NCI-H187 (cell line): ENCODE data around the gene MCM6.

Experiments used
- DNase-seq, 2 experiments: peaks; one replicate each; lab custom pipeline; 2025; lab: John Stamatoyannopoulos, UW

The MCM6 gene

DNA sequence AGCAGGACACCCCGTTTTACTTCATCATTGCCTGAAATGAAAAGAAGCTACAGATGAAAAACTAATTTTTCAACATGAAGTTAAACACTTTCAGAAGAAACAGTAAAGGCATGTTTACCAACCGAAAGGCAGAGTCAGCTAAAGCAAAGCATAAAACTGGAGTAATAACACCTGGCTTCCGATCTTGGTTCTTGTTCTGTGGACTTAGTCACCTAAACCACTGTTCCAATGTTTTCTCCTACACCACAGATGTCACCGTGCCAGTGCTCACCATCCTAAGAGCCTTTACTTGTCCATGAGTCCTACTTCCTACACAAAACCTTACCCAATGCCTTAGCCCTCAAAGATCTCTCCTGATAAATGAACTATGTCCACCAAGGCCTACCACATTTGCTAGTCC, 13.5 kb downstream of the MCM6 start:
- DNase-seq = no peak

- DNase-seq = no peak
Measured at GRCh38 chr2:135853401-135853800, 22.8 kb downstream of the MCM6 start.

- DNase-seq = no peak
Measured at GRCh38 chr2:135851858-135852257, 24.4 kb downstream of the MCM6 start.

DNA sequence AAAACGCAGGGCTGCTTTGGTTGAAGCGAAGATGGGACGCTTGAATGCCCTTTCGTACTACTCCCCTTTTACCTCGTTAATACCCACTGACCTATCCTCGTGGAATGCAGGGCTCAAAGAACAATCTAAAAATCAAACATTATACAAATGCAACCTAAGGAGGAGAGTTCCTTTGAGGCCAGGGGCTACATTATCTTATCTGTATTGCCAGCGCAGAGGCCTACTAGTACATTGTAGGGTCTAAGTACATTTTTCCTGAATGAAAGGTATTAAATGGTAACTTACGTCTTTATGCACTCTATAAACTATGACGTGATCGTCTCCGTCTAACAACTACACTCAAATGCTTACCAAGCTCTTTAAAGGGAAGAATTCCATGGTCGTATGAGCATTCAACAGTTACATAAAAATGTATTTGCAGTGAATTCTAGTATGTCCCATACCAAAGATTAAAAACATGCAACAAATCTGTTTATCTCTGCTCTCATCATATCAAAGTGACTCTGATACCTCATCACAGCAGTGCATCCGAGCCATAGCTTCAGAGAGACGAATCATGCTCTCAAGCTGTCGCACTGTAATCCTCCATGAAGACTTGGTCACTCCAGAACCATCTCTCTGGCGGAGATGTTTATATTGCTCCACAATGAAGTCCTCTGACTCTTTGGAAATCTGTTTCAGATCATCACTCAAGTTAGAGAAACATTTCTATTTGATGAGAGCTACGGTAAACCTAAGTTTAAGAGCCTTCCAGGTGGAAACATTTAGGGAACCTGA, 25.2 kb downstream of the MCM6 start:
- no peak for DNase-seq

DNA sequence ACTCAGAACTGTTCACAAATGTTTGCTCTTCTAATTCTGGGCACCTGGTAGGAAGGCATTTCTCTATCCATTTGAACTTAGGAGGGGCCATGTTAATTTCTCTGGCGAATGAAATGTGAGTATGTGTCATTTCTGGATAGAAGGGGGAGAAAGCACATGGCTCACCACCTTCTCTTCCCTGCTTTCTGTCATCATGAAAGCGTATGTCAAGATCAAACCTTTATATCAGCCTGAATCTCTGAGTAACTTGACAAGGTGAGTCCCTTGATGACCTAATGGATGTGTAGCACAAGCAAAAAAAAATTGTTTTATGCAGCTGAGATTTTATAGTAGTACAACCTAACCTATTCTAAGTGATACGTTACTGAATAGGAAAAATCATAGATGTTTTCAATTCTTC, 27.2 kb downstream of the MCM6 start:
- DNase-seq = no peak

GRCh38 chr2:135845997-135846396, 30.2 kb downstream of the MCM6 start:
- no peak for DNase-seq

DNA sequence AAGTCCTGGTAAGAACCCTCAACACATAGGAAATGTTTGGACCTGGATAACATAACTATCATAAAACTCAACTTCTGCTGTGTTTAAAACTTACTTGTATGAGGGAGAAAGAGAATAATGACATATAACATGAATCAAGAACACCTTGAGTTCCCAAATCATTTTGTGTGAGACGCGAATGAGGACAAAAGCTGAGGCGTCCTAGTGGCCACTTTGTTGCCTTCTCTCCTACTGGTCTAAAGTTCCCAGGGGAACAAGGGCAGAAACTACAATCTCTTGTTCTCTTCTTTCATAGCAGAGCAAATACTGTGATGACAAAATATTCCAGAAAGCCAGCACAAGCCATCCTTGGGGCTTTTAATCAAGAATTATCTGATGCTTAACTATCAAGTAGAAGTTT, 31.0 kb downstream of the MCM6 start:
- DNase-seq = no peak

DNA sequence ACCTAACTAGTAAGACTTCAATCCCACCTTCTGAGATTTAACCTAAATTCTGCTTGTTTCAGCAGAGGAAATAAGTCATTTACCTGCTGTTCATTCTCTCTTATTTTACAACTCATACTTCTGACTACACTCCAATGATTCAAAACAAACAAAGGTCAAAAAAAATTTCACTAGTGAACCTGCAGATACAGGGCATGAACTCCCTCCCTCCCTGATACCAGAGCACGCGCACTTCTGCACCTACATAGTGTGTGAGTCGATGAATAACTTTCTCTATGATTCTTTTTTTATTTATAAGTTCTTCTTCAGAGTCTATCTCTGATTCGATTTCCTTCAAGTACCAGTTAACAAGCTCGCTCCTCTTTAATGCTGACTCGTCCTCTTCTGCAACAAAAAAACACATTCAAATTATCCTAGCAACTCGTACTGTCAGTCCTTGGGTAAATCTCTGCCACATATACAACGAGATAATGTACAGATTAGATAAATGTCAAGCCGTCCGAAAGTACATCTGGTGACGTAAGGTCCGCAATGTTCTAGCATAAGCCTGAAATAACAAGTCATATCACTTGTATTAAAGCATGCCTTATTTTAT, 31.8 kb downstream of the MCM6 start:
- no peak for DNase-seq

DNA sequence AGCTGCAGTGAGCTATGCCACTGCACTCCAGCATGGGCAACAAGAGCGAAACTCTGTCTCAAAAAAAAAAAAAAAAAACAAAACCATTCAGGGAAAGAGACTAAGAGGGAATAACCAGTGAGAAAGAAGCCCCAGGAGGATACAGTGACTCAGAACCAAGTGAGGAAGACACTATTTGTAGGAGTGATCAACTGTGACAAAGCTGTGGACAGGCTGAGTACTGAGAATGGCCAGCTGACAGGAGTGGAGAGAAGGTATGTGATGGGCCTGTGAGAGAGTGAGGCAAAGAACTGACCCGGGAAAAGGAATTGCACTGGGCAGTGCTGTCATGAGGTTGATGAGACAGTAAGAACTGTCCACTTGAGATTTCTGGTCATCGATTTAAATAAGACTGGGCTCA, 32.6 kb downstream of the MCM6 start:
- no peak for DNase-seq

DNA sequence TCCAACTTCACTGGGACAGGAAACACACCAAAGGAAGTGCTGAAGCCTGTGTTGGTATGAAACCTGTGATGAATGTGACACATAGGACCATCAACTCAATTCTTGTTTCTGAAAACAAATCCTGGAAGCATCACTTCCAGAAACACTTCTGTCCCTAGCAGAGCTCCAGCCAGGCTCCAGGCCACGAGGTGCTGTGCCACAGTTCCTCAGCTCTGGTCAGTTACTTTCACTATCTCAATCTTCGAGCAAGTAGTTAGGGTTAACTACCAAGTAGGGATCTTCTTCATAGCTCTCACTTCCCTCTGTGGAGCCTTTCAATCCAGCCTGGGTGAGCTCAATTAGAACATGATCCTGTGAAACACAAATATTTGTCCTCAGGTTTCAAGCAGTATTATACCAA, 35.6 kb downstream of the MCM6 start:
- no peak for DNase-seq

DNA sequence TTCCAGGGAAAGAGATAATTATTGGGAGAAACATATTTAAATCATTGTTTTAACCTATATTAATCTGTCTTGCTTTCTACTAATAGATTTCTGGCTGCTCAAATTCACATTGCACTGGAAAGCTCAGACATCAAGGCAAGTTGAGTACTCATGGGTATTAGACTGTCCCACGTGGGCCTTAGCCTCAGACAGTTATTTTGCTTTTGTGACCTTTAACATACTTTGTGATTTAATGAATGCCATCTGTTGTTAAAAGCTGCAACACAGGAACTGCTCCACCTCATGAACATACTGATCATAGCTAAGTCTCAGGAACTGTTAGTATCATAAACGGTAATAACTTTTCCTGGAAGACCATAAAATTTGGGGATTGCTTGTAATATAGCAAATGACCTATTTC, 36.5 kb downstream of the MCM6 start:
- no peak for DNase-seq

DNA sequence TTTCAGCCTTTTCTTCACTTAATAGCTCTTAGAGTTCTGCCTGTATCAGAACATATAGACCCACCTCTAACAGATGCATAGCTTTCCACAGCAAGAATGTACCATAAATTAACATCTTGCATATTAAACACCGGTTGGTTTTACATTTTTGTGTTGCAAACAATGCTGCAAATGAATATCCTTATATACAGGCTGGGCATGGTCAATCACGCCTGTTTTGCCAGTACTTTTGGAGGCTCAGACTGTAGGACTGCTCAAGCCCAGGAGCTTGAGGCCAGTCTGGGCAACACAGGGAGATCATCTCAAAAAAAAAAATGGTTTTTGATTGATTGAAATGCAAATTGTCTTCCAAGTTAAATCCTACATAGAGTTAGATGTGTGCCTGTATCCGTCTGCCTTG, 37.7 kb downstream of the MCM6 start:
- DNase-seq = no peak

- no peak for DNase-seq
Measured at GRCh38 chr2:135836596-135837270, 39.5 kb downstream of the MCM6 start, which contains the start of gene LCT. TSS of gene LCT (minus strand) at chr2:135837184. CDS start at chr2:135837169, 15 bp downstream.

GRCh38 chr2:135832891-135833290, 43.4 kb downstream of the MCM6 start:
- DNase-seq = no peak

GRCh38 chr2:135831180-135831812, 44.9 kb downstream of the MCM6 start:
- no peak for DNase-seq

DNA sequence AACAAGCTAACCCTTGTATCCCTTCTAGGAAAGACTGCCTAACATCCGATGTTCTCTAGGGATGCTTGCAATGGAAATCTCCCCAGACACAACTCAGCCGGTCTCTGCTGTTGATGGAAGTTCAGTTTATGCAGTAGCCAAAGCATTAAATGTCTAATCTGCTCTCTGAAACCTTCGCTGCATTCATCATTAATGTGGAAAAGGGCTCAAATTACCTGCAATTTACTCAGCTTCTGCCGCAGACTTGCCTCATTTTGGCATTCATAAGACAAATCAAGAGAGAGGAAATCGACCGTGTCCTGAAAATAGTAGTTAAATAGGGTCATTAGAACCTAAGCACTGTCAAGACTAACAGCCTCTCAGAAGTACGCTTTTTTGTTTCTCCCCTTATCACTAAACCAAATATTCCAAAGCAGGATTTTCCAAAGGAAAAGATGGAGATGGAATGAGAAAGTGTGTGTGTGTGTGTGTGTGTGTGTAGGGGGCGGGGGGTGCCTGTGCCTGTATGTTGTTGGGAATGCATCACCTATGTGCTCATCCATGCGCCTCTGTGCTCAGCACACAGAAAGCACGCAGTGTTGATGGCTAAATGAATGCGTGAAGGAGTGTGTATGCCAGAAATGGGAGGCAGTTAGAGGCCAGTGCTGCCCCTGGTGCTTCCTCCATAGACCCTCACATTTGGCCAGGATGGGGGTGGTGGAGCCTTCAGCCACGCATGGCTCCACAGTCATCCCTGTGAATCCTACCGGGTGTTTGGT, 46.7 kb downstream of the MCM6 start:
- DNase-seq = peak; percentile 22 to 37

DNA sequence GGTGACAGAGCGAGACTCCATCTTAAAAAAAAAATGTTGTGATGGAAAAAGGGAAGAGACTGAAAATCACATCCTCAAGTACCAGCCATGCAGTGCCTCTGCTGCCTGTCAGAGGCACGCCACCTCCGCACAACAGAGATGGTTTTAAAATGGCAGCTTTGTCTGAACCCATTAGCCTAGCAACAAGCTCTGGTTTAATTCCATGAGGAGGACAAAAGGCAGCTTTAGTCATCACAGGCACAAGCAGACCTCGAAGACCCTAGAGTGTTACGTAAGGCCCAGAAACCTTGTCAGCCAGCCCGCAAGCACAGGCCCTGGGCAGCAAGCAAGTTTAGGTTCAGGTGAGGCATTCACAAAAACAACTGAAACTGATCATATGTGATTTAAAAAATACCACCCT, 49.7 kb downstream of the MCM6 start:
- no peak for DNase-seq

DNA sequence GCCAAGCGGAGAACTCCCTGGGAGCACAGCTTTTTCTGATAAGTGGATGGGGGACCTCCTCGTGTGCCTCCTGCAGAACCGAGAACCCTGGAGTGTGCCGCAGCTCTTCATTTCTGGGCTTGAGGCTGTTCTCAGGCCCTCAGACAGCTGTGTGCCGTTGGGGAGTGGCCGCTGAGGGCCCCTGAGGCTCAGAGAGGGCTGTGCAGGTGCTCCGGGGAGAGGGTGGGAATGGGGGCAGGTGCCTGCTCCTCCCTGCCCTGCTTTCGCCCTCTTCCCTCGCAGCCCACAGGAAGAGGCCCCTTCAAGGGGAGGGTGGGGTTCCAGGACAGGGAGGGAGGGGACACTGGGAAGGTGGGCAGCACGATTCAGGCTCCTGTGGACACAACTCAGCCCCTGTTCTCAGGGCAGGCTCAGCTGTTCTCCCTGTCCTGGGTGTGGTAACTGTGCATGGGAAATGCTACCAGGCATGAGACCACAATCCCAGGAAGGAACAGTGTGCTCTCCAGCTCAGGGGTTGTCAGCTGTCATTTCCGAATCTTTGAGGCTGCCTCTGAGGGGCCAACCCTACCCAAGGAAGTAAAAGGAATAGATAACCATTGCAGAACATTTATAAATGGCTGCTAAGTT, 50.6 kb downstream of the MCM6 start:
- DNase-seq = peak; percentile 27 to 39

GRCh38 chr2:135825131-135825530, 51.1 kb downstream of the MCM6 start:
- DNase-seq = no peak

DNA sequence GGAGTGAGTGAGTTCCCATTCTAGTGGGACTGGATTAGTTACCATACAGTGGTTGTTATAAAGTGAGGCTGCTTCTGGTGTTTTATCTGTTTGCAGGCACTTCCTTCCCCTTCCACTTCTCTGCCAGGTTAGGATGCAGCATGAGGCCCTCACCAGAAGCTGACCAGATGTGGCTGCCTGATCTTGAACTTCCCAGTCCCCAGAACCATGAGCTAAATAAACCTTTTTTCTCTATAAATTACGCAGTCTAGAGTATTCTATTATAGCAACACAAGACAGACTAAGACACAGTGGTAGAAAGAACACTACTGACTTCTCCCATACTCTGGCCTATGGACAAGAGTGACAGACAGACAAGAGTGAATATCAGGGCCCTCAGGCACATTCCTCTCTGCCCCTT, 53.4 kb downstream of the MCM6 start:
- no peak for DNase-seq

DNA sequence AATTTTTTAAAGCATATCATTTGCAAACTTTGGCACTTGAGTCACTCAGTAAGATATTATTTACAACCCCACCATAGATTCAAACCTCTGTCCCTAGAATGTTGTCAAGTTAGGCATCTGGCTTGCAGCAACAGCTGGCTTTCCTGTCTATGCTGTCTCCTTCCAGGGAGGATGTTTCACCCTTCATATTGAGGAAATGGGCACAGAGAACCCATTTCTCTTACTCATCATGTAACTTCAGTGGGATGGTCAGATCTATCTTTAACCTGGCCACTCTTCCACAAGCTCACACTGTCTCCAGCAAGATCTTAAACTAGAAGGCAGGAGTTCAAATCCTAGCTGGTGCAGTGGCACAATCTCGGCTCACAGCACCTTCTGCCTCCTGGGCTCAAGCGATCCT, 55.1 kb downstream of the MCM6 start:
- DNase-seq = no peak
